Measurements from ENCODE around the gene TNNT2. TPM values are rescaled to one million over a fixed set of nuclear protein-coding genes. Genes with fewer than 3 reads are reported as not detected.

The TNNT2 gene
- total and polyA plus RNA-seq, 2 donors (not counting 3 experiments of a cell fraction or from before 2014, with no cell fraction given): not detected

DNA sequence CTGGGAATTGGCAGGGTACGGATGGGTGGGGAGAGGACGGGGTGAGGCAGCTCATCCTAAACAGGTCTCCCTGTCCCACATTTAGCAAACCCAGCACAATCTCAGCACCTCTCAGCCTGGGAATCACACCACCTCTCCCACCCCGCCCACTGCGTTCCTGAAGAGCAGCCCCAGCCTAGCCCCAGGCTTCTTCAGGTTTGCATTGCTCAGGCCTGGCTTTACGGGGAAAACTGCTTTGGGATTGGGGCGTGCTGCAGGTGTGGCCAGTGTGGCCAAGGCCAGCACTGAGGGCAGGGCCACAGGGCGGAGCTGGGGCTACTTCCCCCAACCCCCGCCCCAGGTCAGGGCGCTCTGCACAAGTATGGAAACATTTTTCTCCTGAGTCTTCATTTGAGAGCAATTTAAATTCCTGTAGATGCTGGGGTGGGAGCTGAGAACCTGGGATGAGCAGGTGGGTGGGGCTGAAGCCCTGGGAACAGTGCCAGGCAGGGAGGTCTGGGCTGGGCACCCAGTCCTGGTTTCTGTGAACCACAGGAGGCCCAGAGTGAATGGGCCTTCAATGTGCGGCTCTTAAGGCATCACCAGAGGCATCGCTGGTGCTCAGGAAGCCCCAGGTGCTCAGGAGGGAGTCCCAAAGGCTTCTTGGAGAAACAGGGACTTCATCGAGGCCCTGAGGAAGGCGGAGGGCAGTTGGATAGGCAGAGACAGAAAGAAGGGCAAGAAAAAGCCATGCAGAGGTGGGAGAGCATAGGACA is 24.1 kb downstream of the TNNT2 start:
- ChIA-PET POLR2A (no interaction called here), CTCF (interaction anchor here (1.6 kb wide), 1 partner anchor 99 kb away, joined by 3 read pairs; no protein-coding TSS in a partner anchor)
- Histone ChIP-seq H3K27ac (ENCODE audit: insufficient read depth, low read depth, low read length) (no peak overlapping the region), H3K27me3 (ENCODE audit: control insufficient read depth in 2 of 2, insufficient read depth in 2 of 2, low read length in 2 of 2) (peaks cover 0 to 5% of the 10 kb centered on the region in 2 experiments), H4K20me1 (replicated peaks; ENCODE audit: control insufficient read depth, extremely low read depth, insufficient read depth, low read length) (no peaks in the 10 kb centered on the region), H3K9me1 (replicated peaks; ENCODE audit: control insufficient read depth, extremely low read depth, insufficient read depth, low read length) (no peaks in the 10 kb centered on the region), H3K36me3 (ENCODE audit: control insufficient read depth in 2 of 2, extremely low read depth in 1 of 2, insufficient read depth in 2 of 2, low read length in 2 of 2) (no peaks in the 10 kb centered on the region), H3K4me1 (ENCODE audit: control insufficient read depth, extremely low read depth, insufficient read depth, low read length) (peaks cover 3% of the 10 kb centered on the region), H2AFZ (ENCODE audit: low read depth, low read length) (no peak overlapping the region), H3K79me2 (ENCODE audit: control insufficient read depth, insufficient read depth, low read length) (no peaks in the 10 kb centered on the region), H3K4me2 (ENCODE audit: insufficient read depth, low read length) (no peak overlapping the region), H3K9me3 (replicated peaks; ENCODE audit: control insufficient read depth, insufficient read depth, low read length) (no peaks in the 10 kb centered on the region), H3K9ac (replicated peaks; ENCODE audit: extremely low read depth, insufficient read depth, low read length) (no peak overlapping the region), H3K4me3 (replicated peaks in 1 of 3; ENCODE audit: insufficient read depth in 1 of 3, low read depth in 1 of 3, low read length in 3 of 3) (no peak overlapping the region)
- FAIRE-seq (no peak), DNase-seq (ENCODE audit: low read depth, low spot score) (no peak)
- intact Hi-C loops (cut with micrococcal nuclease) (no loop called here), dilution Hi-C loops (cut with MboI; ENCODE audit: extremely low pct_ligation_motif_present, low sequenced_read_pairs) (no loop called here)
- no peak for TF ChIP-seq POLR2A (IDR thresholded peaks at IDR 0.05; ENCODE audit: low read depth, low read length)
- TF ChIP-seq MAX (IDR thresholded peaks at IDR 0.05; ENCODE audit: insufficient read depth, insufficient read length): no peak
- TF ChIP-seq GATA2 (IDR thresholded peaks at IDR 0.05; ENCODE audit: insufficient read depth, insufficient read length, low read depth, low read length): no peak
- no peak for TF ChIP-seq MYC (IDR thresholded peaks at IDR 0.05; ENCODE audit: low read depth, low read length)
- TF ChIP-seq FOS (IDR thresholded peaks at IDR 0.05; ENCODE audit: borderline replicate concordance, insufficient read depth, low read length): no peak
- no peak for TF ChIP-seq EZH2 (IDR thresholded peaks at IDR 0.05; ENCODE audit: borderline replicate concordance, low read depth, low read length, severe bottlenecking)
- no peak for TF ChIP-seq POLR2AphosphoS5 (IDR thresholded peaks at IDR 0.05; ENCODE audit: insufficient read depth, low read depth, low read length)
- no peak for TF ChIP-seq CTCF (IDR thresholded peaks at IDR 0.05; ENCODE audit: extremely low read depth in 1 of 2, insufficient read depth in 1 of 2, low read depth in 1 of 2, low read length in 2 of 2)
- no peak for TF ChIP-seq JUN (IDR thresholded peaks at IDR 0.05; ENCODE audit: borderline replicate concordance, insufficient read depth, insufficient read length, low read depth)
- BruUV-seq (replicated peaks): no TSS peak

Measured in endothelial cell of umbilical vein (primary cell).